22Rv1 (cell line): ENCODE measurements around the gene AP2A2.

ENCODE experiments used
- H3K27ac ChIP-seq: fragments of 450-650 bp; 2 replicates; pipeline ENCODE4 v1.5.1; 2017
- ZFX ChIP-seq: fragments of 450-650 bp; IDR thresholded peaks from 2 replicates; pipeline ENCODE4 v1.6.1; 2017; ENCODE audit warnings: antibody characterized with exemption, borderline replicate concordance
- TF ChIP-seq, protein P1 (sequence below): fragments of 450-650 bp; IDR thresholded peaks from 2 replicates; pipeline ENCODE4 v1.5.1; 2017; ENCODE audit warnings: mild to moderate bottlenecking

Gene AP2A2

DNA sequence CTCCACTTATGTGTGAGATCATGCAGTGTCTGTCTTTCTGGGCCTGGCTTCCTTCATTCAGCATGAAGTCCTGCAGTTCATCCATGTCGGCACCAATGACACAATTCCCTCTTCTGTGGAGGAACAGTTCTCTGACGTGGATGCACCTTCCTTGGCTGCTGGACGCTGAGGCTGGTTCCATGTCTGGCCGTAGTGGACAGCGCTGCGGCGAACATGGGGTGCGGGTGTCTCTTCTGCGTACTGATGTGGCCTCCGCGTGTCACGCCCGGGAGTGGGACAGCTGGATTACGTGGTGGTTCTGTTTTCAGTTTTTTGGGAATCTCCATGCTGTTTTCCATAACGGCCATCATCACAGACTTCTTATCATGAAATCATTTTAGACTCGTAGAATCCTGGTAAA is 132.1 kb downstream of the AP2A2 start:
- H3K27ac ChIP-seq = no peak overlapping the region
- TF ChIP-seq, protein P1, sequence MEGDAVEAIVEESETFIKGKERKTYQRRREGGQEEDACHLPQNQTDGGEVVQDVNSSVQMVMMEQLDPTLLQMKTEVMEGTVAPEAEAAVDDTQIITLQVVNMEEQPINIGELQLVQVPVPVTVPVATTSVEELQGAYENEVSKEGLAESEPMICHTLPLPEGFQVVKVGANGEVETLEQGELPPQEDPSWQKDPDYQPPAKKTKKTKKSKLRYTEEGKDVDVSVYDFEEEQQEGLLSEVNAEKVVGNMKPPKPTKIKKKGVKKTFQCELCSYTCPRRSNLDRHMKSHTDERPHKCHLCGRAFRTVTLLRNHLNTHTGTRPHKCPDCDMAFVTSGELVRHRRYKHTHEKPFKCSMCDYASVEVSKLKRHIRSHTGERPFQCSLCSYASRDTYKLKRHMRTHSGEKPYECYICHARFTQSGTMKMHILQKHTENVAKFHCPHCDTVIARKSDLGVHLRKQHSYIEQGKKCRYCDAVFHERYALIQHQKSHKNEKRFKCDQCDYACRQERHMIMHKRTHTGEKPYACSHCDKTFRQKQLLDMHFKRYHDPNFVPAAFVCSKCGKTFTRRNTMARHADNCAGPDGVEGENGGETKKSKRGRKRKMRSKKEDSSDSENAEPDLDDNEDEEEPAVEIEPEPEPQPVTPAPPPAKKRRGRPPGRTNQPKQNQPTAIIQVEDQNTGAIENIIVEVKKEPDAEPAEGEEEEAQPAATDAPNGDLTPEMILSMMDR = no peak
- no peak for TF ChIP-seq ZFX

DNA sequence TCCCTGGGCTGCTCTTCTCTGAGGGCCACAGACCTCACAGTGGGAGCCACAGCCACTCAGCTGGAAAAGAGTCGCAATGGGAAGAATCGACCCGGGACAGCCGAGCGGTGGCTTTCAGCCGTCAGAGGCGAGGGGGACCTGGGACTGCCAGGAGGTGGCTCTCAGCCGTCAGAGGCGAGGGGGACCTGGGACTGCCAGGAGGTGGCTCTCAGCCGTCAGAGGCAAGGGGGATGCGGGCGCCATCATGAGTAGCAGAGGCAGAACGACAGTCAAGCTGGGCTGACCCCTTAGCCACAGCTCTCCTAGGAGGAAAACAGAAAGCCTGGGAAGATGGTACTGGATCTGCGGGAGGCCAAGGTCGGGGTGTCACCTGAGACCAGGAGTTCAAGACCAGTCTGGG is 134.1 kb downstream of the AP2A2 start:
- no peak overlapping the region for H3K27ac ChIP-seq
- TF ChIP-seq, protein P1 = no peak
- TF ChIP-seq ZFX = no peak

DNA sequence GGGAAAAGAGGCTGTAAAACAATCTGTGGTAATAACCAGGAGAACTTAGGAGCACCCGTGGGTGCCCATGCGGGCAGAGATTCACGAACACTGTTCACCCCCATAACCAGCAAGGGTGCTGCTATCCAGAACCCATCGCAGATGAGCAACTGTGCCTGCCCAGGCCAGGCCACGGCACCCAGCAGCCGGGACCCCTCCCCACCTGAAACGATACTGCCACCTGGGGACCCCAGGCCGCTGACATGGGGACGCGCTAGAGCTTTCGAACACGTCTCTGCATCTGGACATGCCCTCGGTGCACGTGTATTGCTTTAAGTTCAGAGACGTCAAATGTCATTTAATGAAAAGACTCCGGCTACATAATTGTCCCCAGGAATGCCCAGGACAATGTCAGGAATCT is 134.7 kb downstream of the AP2A2 start:
- H3K27ac ChIP-seq = no peak overlapping the region
- TF ChIP-seq, protein P1 = no peak
- no peak for TF ChIP-seq ZFX

DNA sequence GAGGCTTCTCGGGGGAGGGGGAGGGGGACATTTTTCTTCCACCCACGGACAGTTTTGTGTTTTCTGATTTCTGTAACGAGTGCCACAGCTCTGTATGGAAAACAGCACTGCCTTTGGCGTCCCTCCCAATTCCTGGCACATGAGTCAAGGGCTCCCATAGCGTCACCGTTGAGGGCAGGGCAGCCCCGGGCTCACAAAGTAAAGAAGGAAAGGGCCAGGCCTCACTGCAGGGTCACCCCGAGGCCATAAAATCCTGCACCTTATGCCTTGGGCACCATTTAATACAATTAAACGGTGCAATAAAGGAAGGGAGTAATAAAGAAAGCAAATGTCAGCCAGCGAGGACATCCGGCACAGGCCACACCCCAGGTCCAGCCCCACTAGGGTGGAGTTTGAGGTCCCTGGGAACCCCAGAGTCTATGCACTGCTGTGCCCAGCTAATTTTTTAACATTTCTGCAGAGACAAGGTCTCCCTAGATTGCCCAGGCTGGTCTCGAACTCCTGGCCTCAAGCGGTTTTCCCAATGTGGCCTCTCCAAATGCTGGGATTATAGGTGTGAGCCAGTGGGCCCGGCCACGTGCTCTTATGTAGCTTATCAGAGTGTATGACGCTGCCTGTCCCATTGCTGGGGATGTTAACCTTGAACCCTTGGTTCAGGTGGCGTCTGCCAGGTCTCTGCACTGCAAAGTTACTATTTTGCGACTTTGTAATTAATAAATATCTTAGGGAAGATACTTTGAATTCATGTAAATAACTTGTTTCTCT is 135.4 kb downstream of the AP2A2 start:
- TF ChIP-seq ZFX = no peak
- no peak overlapping the region for H3K27ac ChIP-seq
